Mammary epithelial cell (primary cell): Measurements from ENCODE around the gene SLC45A3.

Experiments used
- CTCF ChIP-seq, 2 donors: IDR thresholded peaks in 1 of 2; conservative IDR thresholded peaks in 1 of 2; 2 replicates each; pipeline ENCODE4 v1.5.1; 2011 to 2012; ENCODE audit warnings: inconsistent platforms in 2 of 2, low read length in 2 of 2, mild to moderate bottlenecking in 2 of 2, control low read depth in 1 of 2, low read depth in 1 of 2; ENCODE audit not compliant: insufficient read depth in 1 of 2; ENCODE audit errors: extremely low read depth in 1 of 2
- EZH2 ChIP-seq: IDR thresholded peaks from 2 replicates; pipeline ENCODE4 v1.6.1; 2012; ENCODE audit warnings: low read length, inconsistent platforms, borderline replicate concordance

GRCh38 chr1:205631010-205631767 is 49.1 kb downstream of the SLC45A3 start:
- no peak for TF ChIP-seq CTCF (conservative IDR thresholded peaks at IDR 0.05 in 1 of 2, IDR thresholded peaks at IDR 0.05 in 1 of 2; ENCODE audit: extremely low read depth in 1 of 2, insufficient read depth in 1 of 2, low read depth in 1 of 2, low read length in 2 of 2)
- TF ChIP-seq EZH2, result no peak
